Measurements from ENCODE around the gene GATA2.

The GATA2 gene

DNA sequence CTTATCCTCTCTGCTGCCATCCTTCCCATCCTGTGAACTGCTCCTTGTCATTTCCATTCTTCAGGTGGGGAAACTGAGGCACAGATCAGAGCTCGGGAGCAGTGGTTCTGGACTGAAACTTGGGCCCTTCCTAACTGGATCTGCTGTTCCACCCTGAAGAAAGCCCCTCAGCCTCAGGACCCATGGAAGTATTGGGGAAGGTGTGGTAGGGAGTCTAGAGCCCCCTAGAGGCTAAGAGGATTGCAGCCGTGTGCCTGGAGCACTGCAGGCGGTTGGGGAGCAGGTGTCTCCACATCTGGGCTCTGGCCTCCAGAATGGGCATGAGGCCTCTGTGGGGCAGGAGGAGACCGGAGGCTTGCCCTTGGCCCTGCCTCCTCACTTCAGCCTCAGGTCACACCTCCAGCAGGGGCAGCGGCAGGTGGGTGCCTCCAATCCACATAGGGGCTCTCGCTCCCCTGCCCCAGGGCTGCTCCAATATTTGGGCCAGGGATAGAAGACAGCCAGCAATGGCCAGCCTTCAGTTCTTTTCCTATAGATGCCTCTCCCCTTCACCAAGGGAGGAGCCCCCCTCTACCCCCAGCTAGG is 54.4 kb downstream of the GATA2 start:
- CTCF ChIA-PET, result interaction anchor here (0.9 to 3.3 kb wide), 6 partner anchors 13 to 59 kb away, joined by 3 to 27 read pairs (median 3); no protein-coding TSS in a partner anchor
- no peak overlapping the region for H3K4me3 ChIP-seq (ENCODE audit: low read depth, low read length)
- POLR2A ChIA-PET, result no interaction called here
- no peak for TF ChIP-seq CTCF (IDR thresholded peaks at IDR 0.05; ENCODE audit: insufficient read depth, low read length, missing control alignments)
- no peak for DNase-seq (ENCODE audit: low read depth, low spot score)

- CTCF ChIA-PET, result interaction anchor here (1.7 to 2.9 kb wide), 2 partner anchors 11 to 61 kb away, joined by 5 to 12 read pairs; no protein-coding TSS in a partner anchor
- no peak for DNase-seq (ENCODE audit: low read depth, low spot score)
- no peak overlapping the region for H3K4me3 ChIP-seq (ENCODE audit: low read depth, low read length)
- POLR2A ChIA-PET, result no interaction called here
- TF ChIP-seq CTCF (IDR thresholded peaks at IDR 0.05; ENCODE audit: insufficient read depth, low read length, missing control alignments), result no peak
These were observed 56.8 kb downstream of the GATA2 start for GRCh38 chr3:128436214-128436613.

DNA sequence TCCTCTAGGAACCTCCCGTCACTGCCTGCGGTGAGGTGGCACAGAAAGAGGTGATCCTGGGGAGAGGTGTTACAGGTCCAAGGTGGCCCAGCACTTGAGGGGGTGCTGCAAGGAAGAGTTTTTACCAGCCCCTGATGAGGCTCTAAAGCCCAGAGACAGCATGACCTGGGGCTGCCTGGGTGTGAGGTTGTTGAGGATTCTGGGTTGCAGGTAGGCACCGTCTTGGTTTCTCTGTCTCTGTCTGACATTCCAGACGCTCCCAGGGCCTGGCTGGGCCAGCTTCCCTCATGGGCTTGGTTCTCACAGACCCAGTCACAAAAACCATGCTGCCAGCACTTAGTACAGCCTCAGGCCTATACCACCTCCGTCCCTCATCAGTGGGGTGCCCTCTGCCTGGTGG is 57.4 kb downstream of the GATA2 start:
- no peak for TF ChIP-seq CTCF (IDR thresholded peaks at IDR 0.05; ENCODE audit: insufficient read depth, low read length, missing control alignments)
- no peak for DNase-seq (ENCODE audit: low read depth, low spot score)
- ChIA-PET CTCF (interaction anchor here (1.7 to 2.9 kb wide), 3 partner anchors 10 to 149 kb away, joined by 5 to 12 read pairs (median 7); no protein-coding TSS in a partner anchor), POLR2A (no interaction called here)
- no peak overlapping the region for H3K4me3 ChIP-seq (ENCODE audit: low read depth, low read length)

DNA sequence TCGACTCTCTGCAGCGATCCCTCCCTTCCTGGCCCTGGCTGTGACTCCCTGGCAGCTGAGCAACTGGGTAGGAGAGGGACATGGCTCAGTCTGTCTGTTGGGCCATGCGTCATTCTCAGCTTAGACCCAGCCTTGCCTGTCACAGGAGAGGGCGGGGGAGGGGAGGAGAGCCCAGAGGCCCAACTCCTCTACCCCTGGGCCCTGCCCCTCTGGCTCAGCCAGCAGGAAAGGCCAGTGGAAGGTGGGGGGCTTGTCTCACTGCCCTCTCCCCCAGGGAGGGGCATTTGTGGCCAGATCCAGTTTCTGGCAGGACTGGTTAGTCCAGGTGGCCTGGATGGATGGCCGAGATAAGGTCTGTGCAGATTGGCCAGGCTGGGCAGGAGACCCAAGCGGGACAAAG is 57.9 kb downstream of the GATA2 start:
- no peak overlapping the region for H3K4me3 ChIP-seq (ENCODE audit: low read depth, low read length)
- CTCF ChIA-PET, result interaction anchor here (1.7 to 2.9 kb wide), 3 partner anchors 10 to 150 kb away, joined by 5 to 12 read pairs (median 7); no protein-coding TSS in a partner anchor
- POLR2A ChIA-PET, result no interaction called here
- DNase-seq (ENCODE audit: low read depth, low spot score), result no peak
- no peak for TF ChIP-seq CTCF (IDR thresholded peaks at IDR 0.05; ENCODE audit: insufficient read depth, low read length, missing control alignments)

GRCh38 chr3:128434524-128434923 is 58.5 kb downstream of the GATA2 start:
- ChIA-PET POLR2A (no interaction called here), CTCF (interaction anchor here (1.7 to 2.9 kb wide), 3 partner anchors 9 to 150 kb away, joined by 5 to 12 read pairs (median 7); no protein-coding TSS in a partner anchor)
- no peak overlapping the region for H3K4me3 ChIP-seq (ENCODE audit: low read depth, low read length)
- TF ChIP-seq CTCF (IDR thresholded peaks at IDR 0.05; ENCODE audit: insufficient read depth, low read length, missing control alignments), result no peak
- DNase-seq (ENCODE audit: low read depth, low spot score), result no peak

DNA sequence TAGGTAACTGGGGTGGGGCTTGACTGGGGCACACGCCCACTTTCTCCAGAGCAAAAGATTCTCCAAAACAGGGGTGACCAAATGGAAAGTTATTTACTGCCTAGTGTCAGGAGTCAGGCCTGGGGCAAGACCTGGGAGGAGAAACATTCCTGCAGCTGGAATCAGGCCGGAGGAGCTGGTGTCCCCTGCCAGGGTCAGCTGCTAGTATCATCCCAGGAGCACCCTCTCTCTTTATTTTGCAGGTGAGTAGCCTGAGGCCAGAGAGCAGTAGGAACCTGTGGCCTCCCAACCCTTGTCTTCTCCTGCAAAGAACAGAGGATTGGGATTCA is 59.2 kb downstream of the GATA2 start:
- POLR2A ChIA-PET, result no interaction called here
- no peak for DNase-seq (ENCODE audit: low read depth, low spot score)
- no peak overlapping the region for H3K4me3 ChIP-seq (ENCODE audit: low read depth, low read length)
- TF ChIP-seq CTCF (IDR thresholded peaks at IDR 0.05; ENCODE audit: insufficient read depth, low read length, missing control alignments), result no peak
- CTCF ChIA-PET, result interaction anchor here (1.5 to 2.9 kb wide), 3 partner anchors 9 to 151 kb away, joined by 4 to 12 read pairs (median 7); no protein-coding TSS in a partner anchor

All from AG04449 (cell line).